ENCODE results near the gene SLC35E3.

Gene SLC35E3

GRCh38 chr12:68745904-68746571 lies at the start of gene SLC35E3:
TSS of gene SLC35E3 (plus strand) at chr12:68746176. CDS start at chr12:68746378, 202 bp downstream.
- peak; percentile 91 for DNase-seq

- DNase-seq: no peak
Observed at GRCh38 chr12:68699486-68699885, 46.5 kb upstream of the SLC35E3 start.

GRCh38 chr12:68727776-68728175 lies 18.2 kb upstream of the SLC35E3 start:
- DNase-seq: no peak

- DNase-seq: peak; percentile 83
Observed at GRCh38 chr12:68733661-68734071, 12.3 kb upstream of the SLC35E3 start.

- no peak for DNase-seq
Observed at GRCh38 chr12:68739891-68740290, 6.1 kb upstream of the SLC35E3 start.

GRCh38 chr12:68743356-68743755 lies 2.6 kb upstream of the SLC35E3 start:
- DNase-seq: peak; percentile 47

GRCh38 chr12:68745376-68745903 lies 536 bp upstream of the SLC35E3 start:
- no peak for DNase-seq

- peak; percentile 78 for DNase-seq
Observed at GRCh38 chr12:68746572-68747180, 700 bp downstream of the SLC35E3 start.

GRCh38 chr12:68749443-68749842 lies 3.5 kb downstream of the SLC35E3 start:
- DNase-seq: no peak

GRCh38 chr12:68749861-68750260 lies 3.9 kb downstream of the SLC35E3 start:
- DNase-seq: no peak

GRCh38 chr12:68750506-68750905 lies 4.5 kb downstream of the SLC35E3 start:
- DNase-seq: no peak

GRCh38 chr12:68755536-68756243 lies 9.7 kb downstream of the SLC35E3 start:
- no peak for DNase-seq

GRCh38 chr12:68759852-68760251 lies 13.9 kb downstream of the SLC35E3 start:
- no peak for DNase-seq

GRCh38 chr12:68760806-68761441 lies 14.9 kb downstream of the SLC35E3 start:
- DNase-seq: no peak

GRCh38 chr12:68761442-68761812 lies 15.5 kb downstream of the SLC35E3 start:
- DNase-seq: no peak

GRCh38 chr12:68761901-68762630 lies 16.1 kb downstream of the SLC35E3 start:
- DNase-seq: no peak

GRCh38 chr12:68762691-68763090 lies 16.7 kb downstream of the SLC35E3 start:
- no peak for DNase-seq

GRCh38 chr12:68765696-68766095 lies 19.7 kb downstream of the SLC35E3 start:
- no peak for DNase-seq

GRCh38 chr12:68766646-68767045 lies 20.7 kb downstream of the SLC35E3 start:
- DNase-seq: no peak

GRCh38 chr12:68767191-68767590 lies 21.2 kb downstream of the SLC35E3 start:
- DNase-seq: no peak

- DNase-seq: no peak
Observed at GRCh38 chr12:68768431-68768939, 22.5 kb downstream of the SLC35E3 start.

- DNase-seq: no peak
Observed at GRCh38 chr12:68769941-68770340, 24.0 kb downstream of the SLC35E3 start.
